Coronary artery (tissue), 2 donors: Measurements from ENCODE around the gene PREX1.

Source experiments
- DNase-seq: peaks from one replicate; pipeline ENCODE4 v3.0.0-alpha.2; 2017; ENCODE audit warnings: low spot score
- H3K27ac ChIP-seq, 2 donors: fragments of 200-600 bp; sonication (generic); one replicate each; pipeline ENCODE4 v1.5.1; 2016 to 2019
- H3K4me3 ChIP-seq: fragments of 200-600 bp; sonication (generic); 2 replicates; pipeline ENCODE4 v1.5.1; 2016; ENCODE audit warnings: mild to moderate bottlenecking, moderate library complexity
- TF ChIP-seq, protein P1 (sequence below): fragments of 200-600 bp; sonication (generic); IDR thresholded peaks from one replicate; pipeline ENCODE4 v1.5.1; 2019; ENCODE audit warnings: antibody characterized with exemption

PREX1 gene

DNA sequence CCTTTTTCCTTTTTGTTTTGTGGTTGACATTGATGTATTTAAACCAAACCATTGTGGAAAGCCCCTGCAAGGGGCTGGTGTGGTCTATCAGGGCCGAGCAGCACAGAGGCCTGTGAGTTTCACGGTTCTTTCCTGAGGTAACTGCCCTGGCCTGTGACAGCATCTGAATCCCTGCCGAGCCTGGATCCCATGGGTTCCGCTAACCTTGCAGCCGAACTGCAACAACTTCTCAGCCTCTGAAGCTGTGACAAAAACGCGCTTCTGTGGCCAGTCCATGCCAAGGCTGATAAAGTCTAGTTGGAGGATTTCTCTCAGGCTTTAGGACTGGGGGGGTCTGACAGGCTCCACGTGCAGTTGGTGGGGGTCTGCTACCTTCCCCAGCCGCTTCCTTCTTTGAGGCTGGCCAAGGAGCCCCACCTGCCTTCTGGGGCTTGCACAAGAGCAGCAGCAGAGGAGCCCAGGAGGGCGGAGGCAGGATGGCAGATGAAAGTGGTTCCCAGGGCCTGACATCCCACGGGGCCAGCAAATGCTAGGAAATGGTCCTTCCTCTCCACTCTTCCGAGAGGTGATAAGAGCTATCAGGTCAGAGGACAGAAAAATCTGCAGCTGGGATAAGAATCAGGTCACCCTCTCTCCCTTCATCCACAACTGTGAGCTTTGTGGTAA is 150.9 kb downstream of the PREX1 start:
- TF ChIP-seq, protein P1, sequence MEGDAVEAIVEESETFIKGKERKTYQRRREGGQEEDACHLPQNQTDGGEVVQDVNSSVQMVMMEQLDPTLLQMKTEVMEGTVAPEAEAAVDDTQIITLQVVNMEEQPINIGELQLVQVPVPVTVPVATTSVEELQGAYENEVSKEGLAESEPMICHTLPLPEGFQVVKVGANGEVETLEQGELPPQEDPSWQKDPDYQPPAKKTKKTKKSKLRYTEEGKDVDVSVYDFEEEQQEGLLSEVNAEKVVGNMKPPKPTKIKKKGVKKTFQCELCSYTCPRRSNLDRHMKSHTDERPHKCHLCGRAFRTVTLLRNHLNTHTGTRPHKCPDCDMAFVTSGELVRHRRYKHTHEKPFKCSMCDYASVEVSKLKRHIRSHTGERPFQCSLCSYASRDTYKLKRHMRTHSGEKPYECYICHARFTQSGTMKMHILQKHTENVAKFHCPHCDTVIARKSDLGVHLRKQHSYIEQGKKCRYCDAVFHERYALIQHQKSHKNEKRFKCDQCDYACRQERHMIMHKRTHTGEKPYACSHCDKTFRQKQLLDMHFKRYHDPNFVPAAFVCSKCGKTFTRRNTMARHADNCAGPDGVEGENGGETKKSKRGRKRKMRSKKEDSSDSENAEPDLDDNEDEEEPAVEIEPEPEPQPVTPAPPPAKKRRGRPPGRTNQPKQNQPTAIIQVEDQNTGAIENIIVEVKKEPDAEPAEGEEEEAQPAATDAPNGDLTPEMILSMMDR: no peak
- Histone ChIP-seq H3K27ac (no peak overlapping the region), H3K4me3 (no peak overlapping the region)
- no peak for DNase-seq

DNA sequence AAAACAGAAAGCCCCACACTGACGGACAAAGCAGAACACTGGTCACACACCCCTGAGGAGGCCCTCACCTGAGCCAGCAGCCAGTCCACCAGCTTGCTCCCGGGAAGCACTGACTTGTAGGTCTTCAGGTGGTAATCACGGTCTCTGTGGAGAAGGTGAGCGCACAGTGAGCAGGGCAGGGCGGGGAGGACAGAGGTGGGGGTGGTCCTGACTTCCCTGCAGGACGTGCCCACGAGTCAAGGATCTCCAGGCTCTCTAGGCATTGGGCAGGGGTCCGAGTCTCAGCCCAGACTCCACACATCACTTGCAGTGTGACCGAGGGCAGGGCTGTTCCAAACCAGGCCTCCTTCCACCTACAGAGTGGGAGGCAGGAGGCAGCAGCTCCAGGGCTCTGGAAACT is 151.7 kb downstream of the PREX1 start:
- TF ChIP-seq, protein P1: no peak
- DNase-seq: no peak
- no peak overlapping the region for H3K4me3 ChIP-seq
- H3K27ac ChIP-seq: no peak overlapping the region

DNA sequence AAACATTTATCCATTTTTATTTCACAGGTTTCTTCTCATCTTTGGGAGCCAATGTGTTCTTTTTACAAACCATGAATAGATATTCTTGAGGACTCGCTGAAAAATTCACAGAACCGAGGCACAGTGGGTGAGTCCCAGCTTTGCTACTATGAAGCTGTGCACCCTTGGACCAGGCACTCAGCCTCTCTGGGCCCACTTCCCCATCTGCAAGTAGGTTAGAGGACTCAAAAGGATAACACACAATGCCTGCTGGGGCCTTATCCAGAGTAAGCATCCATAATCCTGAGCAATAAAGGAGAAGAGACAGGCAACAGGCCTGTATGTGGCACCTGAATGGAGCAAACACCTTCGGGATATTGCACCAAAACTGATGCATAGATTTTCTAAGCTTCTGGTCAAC is 153.3 kb downstream of the PREX1 start:
- TF ChIP-seq, protein P1: no peak
- no peak for DNase-seq
- Histone ChIP-seq H3K27ac (no peak overlapping the region), H3K4me3 (no peak overlapping the region)

DNA sequence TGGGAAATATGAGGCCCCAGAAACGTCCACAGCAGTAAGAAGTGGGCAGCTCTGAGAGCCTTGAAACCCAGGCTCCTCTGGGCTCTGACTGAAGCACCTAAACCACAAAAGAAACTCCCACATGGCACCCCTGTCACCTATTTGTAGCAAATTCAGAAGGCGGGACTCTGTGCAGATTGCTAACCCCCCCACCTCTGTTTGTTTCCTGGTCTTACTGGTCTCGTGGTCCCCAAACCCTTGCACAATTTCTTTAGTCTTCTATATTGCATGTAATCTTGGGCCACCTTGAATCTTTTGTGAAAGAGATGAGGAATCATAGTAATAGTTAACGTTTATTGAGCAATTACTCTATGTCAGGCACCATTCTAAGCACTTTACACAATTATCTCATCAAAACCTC is 154.3 kb downstream of the PREX1 start:
- TF ChIP-seq, protein P1: no peak
- H3K4me3 ChIP-seq: no peak overlapping the region
- no peak overlapping the region for H3K27ac ChIP-seq
- DNase-seq: no peak

DNA sequence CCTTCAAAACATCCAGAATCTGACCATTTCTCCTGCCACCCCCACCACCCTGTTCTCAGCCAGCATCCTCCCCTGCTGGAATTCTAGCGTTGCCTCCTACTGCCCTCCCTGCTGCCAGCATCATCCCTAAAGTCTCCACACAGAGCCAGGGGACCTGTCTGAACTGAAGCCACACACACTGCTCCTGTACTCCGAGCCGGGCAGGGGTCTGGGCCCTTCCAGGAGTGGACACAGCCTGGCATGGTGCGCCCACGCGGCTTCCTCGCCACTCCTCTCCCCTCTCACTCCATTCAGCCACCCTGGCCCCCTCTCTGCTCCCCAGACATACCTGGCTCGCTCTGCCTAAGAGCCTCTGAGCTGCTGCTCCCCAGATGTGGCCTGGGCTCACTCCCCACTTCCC is 155.5 kb downstream of the PREX1 start:
- Histone ChIP-seq H3K4me3 (no peak overlapping the region), H3K27ac (no peak overlapping the region)
- no peak for DNase-seq
- TF ChIP-seq, protein P1: no peak

DNA sequence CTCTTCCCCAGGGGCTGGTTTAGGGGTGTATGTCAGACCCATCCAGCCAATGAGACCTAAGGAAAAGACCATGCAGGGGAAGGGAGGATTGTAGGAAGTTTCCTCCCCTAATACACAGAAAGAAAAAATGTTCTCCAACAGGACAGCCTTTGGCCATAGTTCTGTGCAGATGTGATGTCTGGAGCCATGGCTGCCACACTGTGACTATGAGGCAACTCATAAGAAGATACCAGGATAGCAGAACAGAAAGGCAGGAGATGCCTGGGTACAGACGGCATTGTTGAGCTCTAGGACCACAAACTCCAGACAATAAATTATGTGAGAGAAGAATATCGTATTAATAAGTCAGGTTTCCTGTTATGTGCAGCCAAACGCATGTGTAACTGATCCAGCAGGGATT is 156.7 kb downstream of the PREX1 start:
- TF ChIP-seq, protein P1: no peak
- DNase-seq: no peak
- Histone ChIP-seq H3K4me3 (no peak overlapping the region), H3K27ac (no peak overlapping the region)

DNA sequence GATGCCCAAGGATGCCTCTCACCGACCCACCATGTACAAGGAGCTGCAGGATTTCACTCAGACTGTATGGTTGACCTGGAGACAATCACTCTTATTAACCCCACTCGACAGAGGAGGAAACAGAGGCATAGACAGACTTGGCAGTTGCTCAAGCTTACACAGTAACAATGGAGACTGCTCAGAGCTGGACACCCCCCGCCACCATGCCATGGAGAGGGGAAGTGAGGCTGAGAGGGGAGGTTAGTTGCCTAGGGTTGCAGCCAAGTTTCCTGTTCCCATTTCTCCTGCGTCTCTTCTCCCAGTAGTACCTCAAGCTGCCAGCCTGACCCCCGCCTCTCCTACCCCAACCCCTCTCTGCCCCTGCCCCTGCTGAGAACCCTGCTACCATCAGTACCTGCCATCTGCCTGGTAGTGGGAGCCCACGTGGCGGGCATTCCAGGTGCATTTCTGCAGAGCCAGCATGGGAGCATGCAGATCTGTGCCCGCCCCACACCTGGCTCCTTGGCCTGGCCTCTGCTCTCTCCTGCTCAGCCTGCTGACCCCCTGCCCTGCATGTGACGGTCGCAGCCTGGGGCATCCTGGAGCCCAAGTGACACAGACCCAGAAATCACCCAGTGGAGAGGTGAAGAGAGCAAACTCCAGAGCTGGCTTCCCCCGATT is 157.7 kb downstream of the PREX1 start:
- TF ChIP-seq, protein P1: no peak
- no peak for DNase-seq
- Histone ChIP-seq H3K27ac (peak overlapping the region in 1 of 2 donors; percentile 77), H3K4me3 (no peak overlapping the region)
